Gastroesophageal sphincter (tissue), 3 donors: ENCODE data around the gene CDH13.

Experiments
- EP300 ChIP-seq: sonication (generic); formaldehyde crosslinking; IDR thresholded peaks from one replicate; pipeline ENCODE4 v1.6.1; 2017; ENCODE audit warnings: antibody characterized with exemption, mild to moderate bottlenecking
- POLR2A ChIP-seq, 2 donors: fragments of 450-650 bp; IDR thresholded peaks; one replicate each; pipeline ENCODE4 v1.6.1; 2017; ENCODE audit warnings: antibody characterized with exemption in 2 of 2, mild to moderate bottlenecking in 2 of 2, moderate library complexity in 1 of 2
- TF ChIP-seq, protein P1 (sequence below), 4 experiments: fragments of 200-600 bp in 2 of 4; fragments of 450-650 bp in 2 of 4; sonication (generic) in 1 of 4; IDR thresholded peaks; one replicate each; pipeline ENCODE4 v1.5.1; 2017 to 2019; ENCODE audit warnings: antibody characterized with exemption in 4 of 4, mild to moderate bottlenecking in 2 of 4, moderate library complexity in 2 of 4

DNA sequence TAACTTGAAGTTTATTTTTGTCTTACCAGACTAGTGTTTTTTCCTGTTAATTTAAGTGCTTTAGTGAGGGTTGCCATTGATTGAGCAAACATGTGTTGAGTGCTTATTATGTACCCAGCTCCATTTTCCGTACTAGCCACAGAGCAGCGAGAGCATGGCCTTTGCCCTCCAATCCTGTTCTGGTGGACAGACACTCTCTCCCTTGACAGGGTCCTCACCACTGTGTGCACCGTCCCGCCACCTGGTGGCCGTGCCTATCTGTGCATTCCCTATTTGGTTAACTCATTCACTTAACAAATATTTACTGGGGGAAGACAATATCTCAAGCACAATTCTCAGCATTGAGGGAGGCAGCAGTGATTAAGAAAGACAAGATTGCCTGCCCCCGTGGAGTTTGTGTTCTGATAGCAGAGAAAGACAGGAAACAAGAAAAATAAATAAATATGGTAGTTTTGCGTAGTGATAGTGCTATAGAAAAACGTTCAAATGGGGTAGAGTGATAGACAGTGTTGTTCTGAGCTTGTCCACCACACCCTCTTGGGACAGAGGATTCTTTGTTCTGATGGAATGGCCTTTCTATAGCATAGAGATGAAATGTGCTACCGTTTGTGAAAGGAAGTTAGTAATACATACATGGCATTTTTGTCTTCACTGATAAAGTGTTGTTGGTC, 13.0 kb downstream of the CDH13 start:
- TF ChIP-seq EP300: no peak
- TF ChIP-seq POLR2A (IDR thresholded peaks at IDR 0.05): no peak
- TF ChIP-seq, protein P1, sequence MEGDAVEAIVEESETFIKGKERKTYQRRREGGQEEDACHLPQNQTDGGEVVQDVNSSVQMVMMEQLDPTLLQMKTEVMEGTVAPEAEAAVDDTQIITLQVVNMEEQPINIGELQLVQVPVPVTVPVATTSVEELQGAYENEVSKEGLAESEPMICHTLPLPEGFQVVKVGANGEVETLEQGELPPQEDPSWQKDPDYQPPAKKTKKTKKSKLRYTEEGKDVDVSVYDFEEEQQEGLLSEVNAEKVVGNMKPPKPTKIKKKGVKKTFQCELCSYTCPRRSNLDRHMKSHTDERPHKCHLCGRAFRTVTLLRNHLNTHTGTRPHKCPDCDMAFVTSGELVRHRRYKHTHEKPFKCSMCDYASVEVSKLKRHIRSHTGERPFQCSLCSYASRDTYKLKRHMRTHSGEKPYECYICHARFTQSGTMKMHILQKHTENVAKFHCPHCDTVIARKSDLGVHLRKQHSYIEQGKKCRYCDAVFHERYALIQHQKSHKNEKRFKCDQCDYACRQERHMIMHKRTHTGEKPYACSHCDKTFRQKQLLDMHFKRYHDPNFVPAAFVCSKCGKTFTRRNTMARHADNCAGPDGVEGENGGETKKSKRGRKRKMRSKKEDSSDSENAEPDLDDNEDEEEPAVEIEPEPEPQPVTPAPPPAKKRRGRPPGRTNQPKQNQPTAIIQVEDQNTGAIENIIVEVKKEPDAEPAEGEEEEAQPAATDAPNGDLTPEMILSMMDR (IDR thresholded peaks at IDR 0.05): peak; percentile 10 to 66 (median 28)
